ENCODE data around the gene UBE2N.
A peak's percentile ranks its signal among the peaks of the same experiment; 100 is the strongest.
"Not testable (repeated sequence)": the region's sequence is repeated elsewhere in the genome, so short reads cannot be mapped to it uniquely, and the experiment has no call there.

The UBE2N gene

GRCh38 chr12:93409343-93410187 lies 32.2 kb downstream of the UBE2N start:
- DNase-seq, result not testable (repeated sequence)

- no peak for DNase-seq
Observed at GRCh38 chr12:93408813-93409212, 32.9 kb downstream of the UBE2N start.

DNA sequence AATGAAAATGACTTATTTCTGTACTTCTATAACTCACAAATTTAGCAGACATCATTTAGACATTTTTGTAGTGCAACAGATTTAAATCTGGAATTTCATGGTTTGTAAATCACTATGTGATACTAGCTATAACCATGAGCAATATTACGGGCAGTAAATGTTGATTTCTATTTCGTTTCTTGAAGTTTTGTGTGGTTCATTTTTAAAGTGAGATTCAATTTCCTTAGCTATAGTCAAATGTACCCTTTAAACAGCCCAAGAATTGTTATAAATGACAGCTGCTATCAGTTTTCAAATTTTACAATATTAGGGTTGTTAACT lies 33.8 kb downstream of the UBE2N start:
- DNase-seq, result no peak

GRCh38 chr12:93407054-93407962 lies 34.4 kb downstream of the UBE2N start:
- no peak for DNase-seq

DNA sequence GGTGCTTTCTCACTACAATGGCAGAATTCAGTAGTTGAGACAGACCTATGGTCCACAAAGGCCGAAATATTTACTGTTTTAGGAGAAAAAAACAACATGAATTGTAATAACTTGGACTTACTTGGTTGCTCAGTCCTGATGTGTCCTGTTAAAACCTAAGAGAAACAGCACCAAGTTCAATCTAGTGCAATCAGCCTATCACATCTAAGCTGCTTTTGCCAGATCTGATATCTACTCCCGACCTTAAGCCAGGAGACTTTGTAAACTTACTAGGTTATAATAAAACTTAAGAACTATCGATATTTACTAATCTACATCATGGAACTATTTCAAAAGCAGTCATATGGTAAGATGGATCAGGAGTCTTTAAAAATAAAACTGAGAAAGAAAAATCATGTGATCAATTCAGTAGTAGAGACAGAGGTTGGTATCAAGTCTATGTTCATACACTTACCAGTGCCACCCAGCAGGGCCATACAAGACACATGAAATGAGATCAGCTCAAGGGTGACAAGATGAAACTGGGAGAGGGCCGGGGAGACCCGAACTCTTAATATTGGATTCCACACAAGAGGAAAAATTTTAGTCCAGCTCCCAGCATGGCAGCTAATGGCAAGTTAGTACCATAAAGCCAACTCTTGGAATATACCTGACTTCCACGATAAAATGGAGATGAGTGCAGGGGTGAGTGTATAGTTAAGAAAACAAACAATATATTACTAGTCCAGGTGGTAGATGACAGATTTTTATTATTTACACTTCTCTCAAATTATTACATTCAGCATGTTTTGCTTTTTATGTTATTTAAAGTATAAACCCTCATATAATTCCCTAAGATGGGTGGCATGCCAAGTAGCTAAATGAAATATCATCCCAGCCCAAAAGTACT lies 36.5 kb downstream of the UBE2N start:
- no peak for DNase-seq

DNA sequence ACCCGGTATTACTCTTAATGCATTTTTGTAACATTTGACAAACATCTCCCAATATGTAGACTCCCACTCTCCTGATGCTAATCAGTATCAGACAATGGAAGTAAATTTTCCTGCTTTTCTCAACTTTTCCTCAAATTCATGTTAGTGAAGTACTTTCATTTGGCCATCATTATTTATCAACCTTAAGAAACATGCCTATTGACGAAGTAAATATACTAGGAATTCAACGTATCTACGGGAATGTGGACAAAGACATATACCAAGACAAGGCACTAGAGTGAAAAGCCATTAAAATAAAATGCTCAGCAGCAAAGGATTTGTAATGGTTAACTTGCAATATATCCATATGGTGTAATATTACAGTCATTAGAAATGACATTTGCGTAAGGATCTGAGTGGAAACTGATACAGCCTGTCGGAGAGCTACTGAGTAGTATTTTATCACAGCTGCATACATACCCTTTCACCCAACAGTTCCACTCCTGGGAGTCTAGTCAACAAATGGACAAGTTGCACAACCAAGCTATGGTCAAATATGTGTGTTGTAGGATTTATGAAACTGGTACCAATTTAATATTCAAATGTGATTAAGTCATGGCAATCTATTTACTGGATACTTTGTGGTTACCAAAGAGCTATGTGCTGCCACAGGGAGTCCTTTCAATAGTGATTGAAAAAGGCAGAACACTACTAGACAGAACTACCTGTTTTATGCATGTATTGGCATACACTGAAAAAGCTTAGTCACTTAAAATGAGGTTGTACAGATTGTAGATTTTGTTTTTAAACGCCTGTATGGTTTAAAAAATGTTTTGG lies 37.6 kb downstream of the UBE2N start:
- DNase-seq, result no peak

DNA sequence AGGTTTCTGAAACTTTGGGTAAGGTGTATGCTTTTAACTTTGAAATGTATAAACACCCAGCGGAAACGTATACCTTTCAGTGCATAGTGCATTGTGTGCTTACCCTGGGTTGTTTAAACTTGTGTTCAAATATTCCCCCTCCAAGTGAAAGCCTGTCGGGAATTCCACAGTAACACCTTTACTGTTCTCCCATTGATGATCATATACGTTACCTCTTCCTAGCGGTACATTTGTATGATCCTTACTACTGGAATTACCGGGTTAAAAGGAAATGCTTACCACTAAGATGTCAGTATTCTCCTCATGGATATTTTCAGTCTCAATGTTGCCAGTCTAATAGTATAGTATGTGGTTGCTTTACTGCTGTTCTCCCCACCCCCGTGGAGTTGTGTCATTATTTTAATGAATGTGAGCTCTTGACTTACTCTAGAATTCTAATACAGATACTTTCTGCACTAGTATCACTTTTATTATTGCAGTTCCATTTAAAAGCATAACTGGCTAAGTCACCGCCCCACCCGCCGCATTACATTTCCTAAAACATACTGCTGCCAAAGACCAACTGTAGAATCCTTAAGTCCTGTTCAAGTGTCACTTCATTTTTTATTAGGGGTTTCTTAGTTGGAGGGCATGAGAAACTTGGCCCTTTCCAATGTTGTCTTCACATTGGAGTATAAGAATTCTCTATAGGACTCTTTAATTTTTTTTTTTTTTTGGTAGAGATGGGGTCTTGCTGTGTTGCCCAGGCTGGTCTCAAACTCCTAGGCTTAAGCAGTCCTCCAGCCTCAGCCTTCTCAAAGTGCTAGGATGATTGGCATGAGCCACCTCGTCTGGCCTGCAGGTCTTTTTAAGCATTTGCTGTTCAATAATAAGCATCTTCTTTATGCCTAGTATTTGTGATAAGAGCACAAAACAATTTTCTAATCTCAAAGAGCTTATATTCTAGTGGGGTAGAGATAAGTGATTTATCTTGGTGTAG lies 39.1 kb downstream of the UBE2N start:
- no peak for DNase-seq

DNA sequence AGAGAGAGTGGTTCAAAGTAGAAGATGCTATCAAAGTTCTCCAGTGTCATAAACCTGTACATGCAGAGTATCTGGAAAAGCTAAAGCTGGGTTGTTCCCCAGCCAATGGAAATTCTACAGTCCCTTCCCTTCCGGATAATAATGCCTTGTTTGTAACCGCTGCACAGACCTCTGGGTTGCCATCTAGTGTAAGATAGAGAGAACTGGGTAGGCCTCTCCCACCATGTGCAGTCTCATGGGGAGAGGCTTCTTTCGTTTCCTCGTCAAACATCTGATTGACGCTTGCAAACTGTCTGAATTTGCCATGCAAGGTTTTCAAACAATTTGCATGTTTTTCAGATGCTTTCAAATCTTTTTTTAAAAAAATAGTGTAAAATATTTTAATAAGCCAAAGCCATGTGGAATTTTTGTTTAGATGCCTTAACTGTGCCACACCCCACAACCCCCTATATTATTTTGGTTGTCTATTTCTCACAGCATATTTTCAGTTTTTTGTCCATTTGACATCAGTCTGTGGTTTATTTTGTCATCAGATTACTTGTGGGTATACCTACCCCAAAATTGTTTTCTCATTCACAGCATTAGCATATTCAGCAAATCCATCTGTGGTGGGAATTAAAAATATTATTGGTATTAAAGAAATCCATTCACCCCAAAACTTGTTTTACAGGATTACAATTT lies 42.4 kb downstream of the UBE2N start:
- not testable (repeated sequence) for DNase-seq

DNA sequence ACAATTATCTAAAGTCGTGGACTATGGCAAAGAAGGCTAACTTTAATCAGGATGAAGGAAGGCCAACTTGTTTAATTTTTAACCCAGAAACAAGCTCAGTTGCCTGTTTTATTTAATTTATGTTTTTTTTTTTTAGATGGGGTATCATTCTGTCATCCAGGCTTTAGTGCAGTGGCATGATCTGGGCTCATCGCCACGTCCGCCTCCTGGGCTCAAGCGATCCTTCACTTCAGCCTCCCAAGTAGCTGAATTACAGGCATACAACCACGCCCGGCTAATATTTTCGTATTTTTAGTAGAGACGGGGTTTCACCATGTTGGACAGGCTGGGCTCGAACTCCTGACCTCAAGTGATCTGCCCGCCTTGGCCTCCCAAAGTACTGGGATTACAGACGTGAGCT lies 44.3 kb downstream of the UBE2N start:
- DNase-seq, result no peak

DNA sequence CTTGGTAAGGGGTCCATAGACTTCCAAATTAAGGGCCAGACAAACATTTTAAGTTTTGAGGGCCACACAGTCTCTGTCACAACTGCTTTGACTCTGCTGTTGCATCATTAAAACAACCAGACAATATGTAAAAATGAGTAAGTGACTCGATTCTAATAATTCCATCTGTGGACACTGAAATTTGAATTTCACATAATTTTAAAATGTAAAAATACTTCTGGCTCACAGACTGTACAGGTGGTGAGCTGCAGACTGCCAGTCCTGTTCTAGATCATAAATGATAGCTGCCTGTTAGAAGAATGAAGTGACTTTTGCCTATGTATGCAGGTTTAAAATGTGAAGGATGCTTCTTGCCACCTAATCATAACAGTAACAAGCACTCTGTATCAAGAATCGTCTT lies 48.3 kb downstream of the UBE2N start:
- no peak for DNase-seq

DNA sequence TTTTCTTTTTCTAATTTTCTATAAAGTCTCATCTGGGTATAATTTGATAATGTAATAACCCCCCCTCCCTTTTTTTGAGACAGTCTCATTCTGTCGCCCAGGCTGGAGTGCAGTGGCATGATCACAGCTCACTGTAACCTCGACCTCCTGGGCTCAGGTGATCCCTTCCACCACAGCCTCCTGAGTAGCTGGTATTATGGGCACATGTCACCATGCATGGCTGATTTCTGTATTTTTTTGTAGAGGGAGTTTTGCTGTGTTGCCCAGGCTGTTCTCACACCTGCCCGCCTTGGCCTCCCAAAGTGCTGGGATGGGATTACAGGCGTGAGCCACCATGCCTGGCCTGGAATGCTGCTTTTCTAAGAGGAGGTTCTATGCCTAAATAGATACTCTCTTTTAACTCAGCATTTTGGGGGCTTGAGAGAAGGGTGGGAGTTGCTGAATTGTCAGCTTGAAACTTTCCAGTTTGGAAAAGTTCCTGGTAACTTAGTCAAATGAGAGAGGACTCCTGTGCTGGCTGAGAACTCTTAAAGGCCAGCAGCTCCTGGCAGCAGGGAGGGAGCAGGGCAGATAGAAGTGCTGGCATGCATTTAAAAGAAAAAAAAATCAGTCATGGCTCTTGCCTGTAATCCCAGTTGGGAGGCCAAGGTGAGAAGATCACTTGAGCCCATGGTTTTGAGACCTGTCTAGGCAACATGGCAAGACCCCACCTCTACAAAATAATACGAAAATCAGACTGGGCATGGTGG lies 51.0 kb downstream of the UBE2N start:
- no peak for DNase-seq

GRCh38 chr12:93390031-93390430 lies 51.7 kb downstream of the UBE2N start:
- DNase-seq, result no peak

DNA sequence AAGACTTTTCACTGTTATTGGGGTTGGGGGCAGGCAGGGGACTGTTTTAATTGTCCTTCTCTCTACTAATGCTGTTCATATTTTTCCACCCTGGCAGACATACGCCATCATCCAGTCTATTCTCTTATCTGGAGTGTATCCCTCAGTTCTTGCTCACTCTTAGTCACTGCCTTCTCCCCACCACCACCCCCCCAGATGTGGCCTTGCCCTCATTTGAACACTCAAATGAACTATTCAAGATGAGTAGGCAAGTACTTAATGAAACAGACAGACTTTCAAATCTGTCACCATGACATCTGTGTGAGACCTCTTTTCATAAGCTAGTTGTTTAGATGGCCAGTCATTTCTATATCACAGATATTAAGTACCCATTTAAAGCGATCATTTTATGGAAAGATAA lies 54.0 kb downstream of the UBE2N start:
- DNase-seq, result peak; percentile 9 to 25

- DNase-seq, result not testable (repeated sequence)
Observed at GRCh38 chr12:93381976-93382437, 59.7 kb downstream of the UBE2N start.

GRCh38 chr12:93381161-93381975 lies 60.4 kb downstream of the UBE2N start:
- no peak for DNase-seq

GRCh38 chr12:93380480-93381121 lies 61.1 kb downstream of the UBE2N start:
- DNase-seq, result no peak

DNA sequence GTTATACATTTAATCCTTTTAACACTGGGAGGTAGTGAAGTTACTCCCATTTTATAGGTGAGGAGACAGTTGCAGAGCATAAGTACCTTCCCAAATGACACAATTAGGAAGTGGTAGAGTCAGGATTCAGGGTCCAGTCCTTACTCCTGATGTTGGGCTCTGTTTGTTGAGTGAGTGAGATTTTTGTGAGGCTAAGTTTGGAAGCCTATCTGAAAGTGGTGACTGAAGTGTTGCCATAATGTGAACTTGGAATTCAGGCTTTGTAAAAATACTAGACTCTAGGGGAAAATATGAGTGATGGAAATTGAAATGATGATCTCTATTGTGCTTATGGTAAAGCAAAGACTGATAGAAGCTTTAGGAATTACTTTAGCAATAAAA lies 61.8 kb downstream of the UBE2N start:
- no peak for DNase-seq

All from activated CD4-positive, alpha-beta T cell treated with anti-CD3 and anti-CD28 coated beads for 4 hours (primary cell).